ENCODE data around the gene MAPK8.

The MAPK8 gene

GRCh38 chr10:48478469-48478868 lies 172.0 kb downstream of the MAPK8 start:
- Mint-ChIP-seq H3K27ac (no peak overlapping the region), H3K9me3 (no peaks in the 10 kb centered on the region), H3K27me3 (ENCODE audit: low read depth) (peaks cover 36% of the 10 kb centered on the region), H3K4me3 (no peak overlapping the region), H3K4me1 (ENCODE audit: low read depth) (no peaks in the 10 kb centered on the region), H3K36me3 (ENCODE audit: low read depth) (no peaks in the 10 kb centered on the region)
- DNase-seq (ENCODE audit: low spot score) = no peak

- H3K36me3 Mint-ChIP-seq (ENCODE audit: low read depth) = no peaks in the 10 kb centered on the region
- no peak for DNase-seq (ENCODE audit: low spot score)
- H3K4me3 Mint-ChIP-seq = no peak overlapping the region
- no peak overlapping the region for H3K27ac Mint-ChIP-seq
- H3K4me1 Mint-ChIP-seq (ENCODE audit: low read depth) = no peaks in the 10 kb centered on the region
- H3K27me3 Mint-ChIP-seq (ENCODE audit: low read depth) = peaks cover 43% of the 10 kb centered on the region
- no peaks in the 10 kb centered on the region for H3K9me3 Mint-ChIP-seq
Measured at GRCh38 chr10:48478980-48479811, 172.7 kb downstream of the MAPK8 start.

- no peak overlapping the region for H3K27ac Mint-ChIP-seq
Measured at GRCh38 chr10:48480397-48481374, 174.2 kb downstream of the MAPK8 start.

GRCh38 chr10:48481385-48481784 lies 174.9 kb downstream of the MAPK8 start:
- DNase-seq (ENCODE audit: low spot score) = no peak
- Mint-ChIP-seq H3K27me3 (ENCODE audit: low read depth) (peaks cover 45% of the 10 kb centered on the region), H3K27ac (no peak overlapping the region), H3K36me3 (ENCODE audit: low read depth) (no peaks in the 10 kb centered on the region), H3K4me1 (ENCODE audit: low read depth) (no peaks in the 10 kb centered on the region), H3K9me3 (no peaks in the 10 kb centered on the region), H3K4me3 (no peak overlapping the region)

More at GRCh38 chr10:48480397-48481374, 174.2 kb downstream of the MAPK8 start:
- DNase-seq (ENCODE audit: low spot score) = no peak
- no peak overlapping the region for H3K4me3 Mint-ChIP-seq
- H3K27me3 Mint-ChIP-seq (ENCODE audit: low read depth) = peaks cover 44% of the 10 kb centered on the region
- H3K9me3 Mint-ChIP-seq = no peaks in the 10 kb centered on the region
- H3K36me3 Mint-ChIP-seq (ENCODE audit: low read depth) = no peaks in the 10 kb centered on the region
- H3K4me1 Mint-ChIP-seq (ENCODE audit: low read depth) = no peaks in the 10 kb centered on the region

GRCh38 chr10:48482207-48482606 lies 175.7 kb downstream of the MAPK8 start:
- Mint-ChIP-seq H3K9me3 (no peaks in the 10 kb centered on the region), H3K27ac (no peak overlapping the region), H3K27me3 (ENCODE audit: low read depth) (peaks cover 48% of the 10 kb centered on the region), H3K36me3 (ENCODE audit: low read depth) (no peaks in the 10 kb centered on the region), H3K4me3 (no peak overlapping the region), H3K4me1 (ENCODE audit: low read depth) (no peaks in the 10 kb centered on the region)
- no peak for DNase-seq (ENCODE audit: low spot score)

- peaks cover 47% of the 10 kb centered on the region for H3K27me3 Mint-ChIP-seq (ENCODE audit: low read depth)
Measured at GRCh38 chr10:48484911-48485310, 178.4 kb downstream of the MAPK8 start.

GRCh38 chr10:48485711-48486110 lies 179.2 kb downstream of the MAPK8 start:
- Mint-ChIP-seq H3K4me1 (ENCODE audit: low read depth) (no peaks in the 10 kb centered on the region), H3K4me3 (no peak overlapping the region), H3K9me3 (no peaks in the 10 kb centered on the region), H3K27ac (no peak overlapping the region), H3K36me3 (ENCODE audit: low read depth) (no peaks in the 10 kb centered on the region), H3K27me3 (ENCODE audit: low read depth) (peaks cover 43% of the 10 kb centered on the region)
- no peak for DNase-seq (ENCODE audit: low spot score)

More at GRCh38 chr10:48484911-48485310, 178.4 kb downstream of the MAPK8 start:
- no peak for DNase-seq (ENCODE audit: low spot score)
- H3K4me3 Mint-ChIP-seq = no peak overlapping the region
- H3K36me3 Mint-ChIP-seq (ENCODE audit: low read depth) = no peaks in the 10 kb centered on the region
- H3K4me1 Mint-ChIP-seq (ENCODE audit: low read depth) = no peaks in the 10 kb centered on the region
- H3K9me3 Mint-ChIP-seq = no peaks in the 10 kb centered on the region
- no peak overlapping the region for H3K27ac Mint-ChIP-seq

GRCh38 chr10:48487244-48487643 lies 180.8 kb downstream of the MAPK8 start:
- Mint-ChIP-seq H3K9me3 (no peaks in the 10 kb centered on the region), H3K36me3 (ENCODE audit: low read depth) (no peaks in the 10 kb centered on the region), H3K4me1 (ENCODE audit: low read depth) (no peaks in the 10 kb centered on the region), H3K27ac (no peak overlapping the region), H3K4me3 (no peak overlapping the region), H3K27me3 (ENCODE audit: low read depth) (peaks cover 39% of the 10 kb centered on the region)
- no peak for DNase-seq (ENCODE audit: low spot score)
